B cell (primary cell): ENCODE measurements around the gene P3H4. TPM values are rescaled to one million over a fixed set of nuclear protein-coding genes. Genes with fewer than 3 reads are reported as not detected.

ENCODE experiments used
- ATAC-seq: fragments of 200-7000 bp; cut with Tn5 transposase; one replicate; pipeline ENCODE4 v1.10.0; 2021; ENCODE audit warnings: low read depth, mild to moderate bottlenecking, moderate number of reproducible peaks, moderate library complexity
- CTCF ChIA-PET: fragments of 350-600 bp; sonication (Branson Sonifier 250); formaldehyde crosslinking; loops from one replicate; lab custom pipeline; 2021; ENCODE audit warnings: antibody characterized with exemption, inconsistent platforms; lab: Charles Lee
- POLR2A ChIA-PET: fragments of 350-600 bp; sonication (Branson Sonifier 250); formaldehyde crosslinking; loops from one replicate; lab custom pipeline; 2021; ENCODE audit warnings: antibody characterized with exemption; lab: Charles Lee
- DNase-seq: peaks from one replicate; pipeline ENCODE4 v3.0.0; 2013
- H2AFZ ChIP-seq: 2 replicates; pipeline ENCODE4 v1.6.1; 2012; ENCODE audit warnings: mild to moderate bottlenecking, low read depth, low read length; ENCODE audit not compliant: insufficient read depth, poor library complexity, severe bottlenecking
- H3K27ac ChIP-seq, 2 donors: 1 replicate in 1 of 2; 2 replicates in 1 of 2; pipeline ENCODE4 v1.5.1; 2012 to 2013; ENCODE audit warnings: low read length in 2 of 2, mild to moderate bottlenecking in 2 of 2, moderate library complexity in 1 of 2
- H3K27me3 ChIP-seq, 4 experiments: fragments of 200-600 bp in 1 of 4; sonication (generic) in 1 of 4; replicated peaks in 1 of 4; 1 replicate in 2 of 4; 2 replicates in 2 of 4; pipeline versions ENCODE4 v1.6.1 to v1.7.0; 2013 to 2016; ENCODE audit warnings: low read length in 3 of 4, mild to moderate bottlenecking in 2 of 4, mixed read lengths in 1 of 4, moderate library complexity in 1 of 4; ENCODE audit not compliant: insufficient read depth in 4 of 4, control insufficient read depth in 3 of 4; ENCODE audit errors: control extremely low read depth in 1 of 4
- H3K36me3 ChIP-seq, 2 experiments: replicated peaks in 1 of 2; 1 replicate in 1 of 2; 2 replicates in 1 of 2; pipeline versions ENCODE4 v1.6.1 to v1.7.1; 2013; ENCODE audit warnings: low read length in 1 of 2; ENCODE audit not compliant: insufficient read depth in 2 of 2, control insufficient read depth in 1 of 2; ENCODE audit errors: control extremely low read depth in 1 of 2, extremely low read depth in 1 of 2
- H3K4me1 ChIP-seq, 2 donors: fragments of 200-600 bp in 1 of 2; sonication (generic) in 1 of 2; 1 replicate in 1 of 2; 2 replicates in 1 of 2; pipeline versions ENCODE4 v1.5.1 to v1.6.1; 2013 to 2017; ENCODE audit warnings: low read length in 2 of 2; ENCODE audit not compliant: control insufficient read depth in 2 of 2, insufficient read depth in 2 of 2
- H3K4me2 ChIP-seq: replicated peaks from 2 replicates; pipeline ENCODE3; 2012; ENCODE audit warnings: mild to moderate bottlenecking, low read depth, low read length; ENCODE audit not compliant: poor library complexity, severe bottlenecking
- H3K4me3 ChIP-seq, 5 experiments: fragments of 200-600 bp in 1 of 5; sonication (generic) in 1 of 5; 1 replicate in 3 of 5; 2 replicates in 2 of 5; pipeline versions ENCODE4 v1.5.1 to v1.7.0; 2011 to 2016; ENCODE audit warnings: low read length in 4 of 5, mild to moderate bottlenecking in 4 of 5, low read depth in 2 of 5, control low read depth in 1 of 5, moderate library complexity in 1 of 5; ENCODE audit not compliant: insufficient read depth in 1 of 5; ENCODE audit errors: control extremely low read depth in 1 of 5, extremely low read depth in 1 of 5
- H3K79me2 ChIP-seq: fragments of 200-600 bp; sonication (generic); one replicate; pipeline ENCODE4 v1.6.0; 2016; ENCODE audit warnings: low read length; ENCODE audit not compliant: control insufficient read depth, insufficient read depth
- H3K9ac ChIP-seq: fragments of 200-600 bp; sonication (generic); 2 replicates; pipeline ENCODE4 v1.6.1; 2017; ENCODE audit warnings: mild to moderate bottlenecking, low read length, moderate library complexity
- H3K9me3 ChIP-seq, 3 donors: one replicate each; pipeline versions ENCODE4 v1.6.1 to v1.7.1; 2013; ENCODE audit warnings: low read length in 2 of 3; ENCODE audit not compliant: control insufficient read depth in 2 of 3, insufficient read depth in 1 of 3; ENCODE audit errors: control extremely low read depth in 1 of 3
- H4K20me1 ChIP-seq: 2 replicates; pipeline ENCODE4 v1.6.0; 2012; ENCODE audit warnings: mild to moderate bottlenecking, low read length; ENCODE audit not compliant: insufficient read depth, control insufficient read depth, poor library complexity, severe bottlenecking
- H3K27ac Mint-ChIP-seq: one replicate; pipeline ENCODE4 v1.8.0; 2021; ENCODE audit warnings: mixed read lengths
- H3K27me3 Mint-ChIP-seq: one replicate; pipeline ENCODE4 v1.8.0; 2021; ENCODE audit warnings: mixed read lengths
- H3K4me1 Mint-ChIP-seq: one replicate; pipeline ENCODE4 v1.8.0; 2021; ENCODE audit warnings: mixed read lengths
- H3K4me3 Mint-ChIP-seq: one replicate; pipeline ENCODE4 v1.8.0; 2021; ENCODE audit warnings: mixed read lengths
- H3K9me3 Mint-ChIP-seq: one replicate; pipeline ENCODE4 v1.8.0; 2022; ENCODE audit warnings: mixed read lengths; ENCODE audit not compliant: insufficient read depth
- CTCF ChIP-seq: fragments of 200-600 bp; IDR thresholded peaks from one replicate; pipeline ENCODE4 v1.8.0; 2022; ENCODE audit warnings: antibody characterized with exemption, mild to moderate bottlenecking
- EZH2 ChIP-seq: IDR thresholded peaks from 2 replicates; pipeline ENCODE4 v1.6.1; 2012; ENCODE audit warnings: borderline replicate concordance, low read depth, mild to moderate bottlenecking, moderate library complexity, low read length; ENCODE audit not compliant: insufficient read depth, poor library complexity, severe bottlenecking
- WGBS: methylation state at CpG from one replicate; pipeline ENCODE4 v1.1.5; 2013; ENCODE audit warnings: missing lambda C conversion rate; ENCODE audit not compliant: insufficient coverage; 5-methylcytosine and 5-hydroxymethylcytosine counted together
- intact Hi-C: fragments of 100-400 bp; cut with micrococcal nuclease; formaldehyde crosslinking; loops from one replicate; pipeline ENCODE4 v1.10.0; 2022
- polyA plus RNA-seq: library from polyadenylated mRNA; depleted of rRNA; stranded (reverse); fragments of >200 nt; gene quantifications from 2 replicates; pipeline ENCODE4 v1.2.3, GENCODE V29; 2012
- total RNA-seq, 2 donors: library from RNA; stranded (reverse); fragments of 120-200 nt in 1 of 2; gene quantifications; 1 replicate in 1 of 2; 2 replicates in 1 of 2; pipeline versions ENCODE4 v1.2.3 to v1.2.4, GENCODE V29; 2013 to 2022

Gene P3H4
- total and polyA plus RNA-seq, 2 donors (not counting 1 experiment from before 2014, with no cell fraction given) = 1.3 to 2.8 TPM

- H3K9me3 Mint-ChIP-seq = no peaks in the 10 kb centered on the region
- 97% methylated on average over 5 of the region's 5 CpGs for WGBS
- no peak overlapping the region for H2AFZ ChIP-seq
These were observed 17.2 kb downstream of the P3H4 start for GRCh38 chr17:41794540-41794975.

More at GRCh38 chr17:41794540-41794975, 17.2 kb downstream of the P3H4 start:
- Mint-ChIP-seq H3K4me3 (no peak overlapping the region), H3K4me1 (peaks cover 1% of the 10 kb centered on the region), H3K27me3 (no peaks in the 10 kb centered on the region), H3K27ac (no peak overlapping the region)
- H3K4me3 ChIP-seq = no peak overlapping the region
- DNase-seq (no peak), ATAC-seq (no peak)
- POLR2A ChIA-PET = interaction anchor here (0.7 kb wide), 1 partner anchor 1795 kb away, joined by 3 read pairs; no protein-coding TSS in a partner anchor
- no peaks in the 10 kb centered on the region for H3K4me1 ChIP-seq
- CTCF ChIA-PET = interaction anchor here (1.3 kb wide), 1 partner anchor 8 kb away, joined by 5 read pairs; the partner anchor contains the start of gene JUP
- no peaks in the 10 kb centered on the region for H3K36me3 ChIP-seq
- intact Hi-C loops = no loop called here
- no peak overlapping the region for H3K9ac ChIP-seq
- H3K27me3 ChIP-seq = no peaks in the 10 kb centered on the region
- H3K4me2 ChIP-seq = no peak overlapping the region
- H4K20me1 ChIP-seq = no peaks in the 10 kb centered on the region
- no peaks in the 10 kb centered on the region for H3K79me2 ChIP-seq
- no peak overlapping the region for H3K27ac ChIP-seq
- no peaks in the 10 kb centered on the region for H3K9me3 ChIP-seq
- TF ChIP-seq EZH2 (no peak), CTCF (no peak)
